HG03571 (cell line): ENCODE data around the gene NCAPD3.
"Not testable (repeated sequence)": the region's sequence is repeated elsewhere in the genome, so short reads cannot be mapped to it uniquely, and the experiment has no call there.

ENCODE experiments used
- ATAC-seq: cut with Tn5 transposase; IDR thresholded peaks from one replicate; pipeline ENCODE4 v1.9.1; 2021; ENCODE audit not compliant: unreplicated experiment

Gene NCAPD3

GRCh38 chr11:134134167-134134566 lies 89.6 kb downstream of the NCAPD3 start:
- ATAC-seq, result no peak

- no peak for ATAC-seq
These were observed 91.0 kb downstream of the NCAPD3 start for GRCh38 chr11:134132808-134133207.

- ATAC-seq, result no peak
These were observed 92.0 kb downstream of the NCAPD3 start for GRCh38 chr11:134131628-134132244.

GRCh38 chr11:134126217-134126822 lies 97.4 kb downstream of the NCAPD3 start:
- ATAC-seq, result no peak

GRCh38 chr11:134125507-134125906 lies 98.3 kb downstream of the NCAPD3 start:
- no peak for ATAC-seq

GRCh38 chr11:134124660-134125451 lies 98.9 kb downstream of the NCAPD3 start:
- ATAC-seq, result no peak

GRCh38 chr11:134120921-134121526 lies 102.7 kb downstream of the NCAPD3 start:
- no peak for ATAC-seq

- no peak for ATAC-seq
These were observed 103.5 kb downstream of the NCAPD3 start for GRCh38 chr11:134120143-134120850.

- no peak for ATAC-seq
These were observed 104.7 kb downstream of the NCAPD3 start for GRCh38 chr11:134119094-134119493.

- ATAC-seq, result no peak
These were observed 105.8 kb downstream of the NCAPD3 start for GRCh38 chr11:134118006-134118405.

- ATAC-seq, result no peak
These were observed 107.6 kb downstream of the NCAPD3 start for GRCh38 chr11:134116210-134116609.

- not testable (repeated sequence) for ATAC-seq
These were observed 110.0 kb downstream of the NCAPD3 start for GRCh38 chr11:134113787-134114186.

GRCh38 chr11:134110252-134110815 lies 113.4 kb downstream of the NCAPD3 start:
- no peak for ATAC-seq
